GM12872 (cell line): Measurements from ENCODE around the gene GPR107.

Experiments used
- TF ChIP-seq, protein P1 (sequence below): IDR thresholded peaks from 3 replicates; pipeline ENCODE4 v1.5.1; 2011; ENCODE audit warnings: low read depth, mild to moderate bottlenecking, low read length, moderate library complexity; ENCODE audit not compliant: insufficient read depth

GPR107 gene

DNA sequence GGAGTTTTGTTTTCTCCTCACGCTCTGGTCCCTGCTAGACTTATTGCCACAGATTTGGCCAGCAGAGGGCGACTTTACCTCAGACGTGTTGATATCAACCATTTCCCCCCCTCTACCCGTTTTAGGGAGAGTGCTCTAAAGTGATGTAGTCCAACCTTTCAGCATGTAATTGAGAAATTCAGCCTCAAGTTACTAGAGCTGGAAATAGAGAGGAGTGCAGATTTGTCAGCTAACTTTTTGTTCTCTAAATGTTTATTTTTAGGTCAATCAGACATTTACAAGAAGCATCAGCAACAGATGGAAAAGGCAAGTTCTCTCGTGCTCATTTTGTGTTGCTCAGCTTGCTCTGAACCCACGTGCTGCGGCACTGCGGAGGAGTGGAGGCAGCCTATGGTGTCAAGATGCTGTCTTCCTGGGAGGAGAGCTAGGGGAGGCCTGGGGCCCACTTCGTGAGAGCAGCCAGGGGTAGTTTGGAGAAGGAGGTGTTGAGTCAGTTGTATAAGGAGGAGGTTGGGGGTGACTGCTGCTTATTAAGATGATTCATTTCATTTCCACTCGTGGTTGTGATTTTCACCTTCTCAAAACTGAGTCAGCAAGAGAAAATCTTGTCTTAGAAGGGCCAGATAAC is 53.6 kb downstream of the GPR107 start:
- TF ChIP-seq, protein P1, sequence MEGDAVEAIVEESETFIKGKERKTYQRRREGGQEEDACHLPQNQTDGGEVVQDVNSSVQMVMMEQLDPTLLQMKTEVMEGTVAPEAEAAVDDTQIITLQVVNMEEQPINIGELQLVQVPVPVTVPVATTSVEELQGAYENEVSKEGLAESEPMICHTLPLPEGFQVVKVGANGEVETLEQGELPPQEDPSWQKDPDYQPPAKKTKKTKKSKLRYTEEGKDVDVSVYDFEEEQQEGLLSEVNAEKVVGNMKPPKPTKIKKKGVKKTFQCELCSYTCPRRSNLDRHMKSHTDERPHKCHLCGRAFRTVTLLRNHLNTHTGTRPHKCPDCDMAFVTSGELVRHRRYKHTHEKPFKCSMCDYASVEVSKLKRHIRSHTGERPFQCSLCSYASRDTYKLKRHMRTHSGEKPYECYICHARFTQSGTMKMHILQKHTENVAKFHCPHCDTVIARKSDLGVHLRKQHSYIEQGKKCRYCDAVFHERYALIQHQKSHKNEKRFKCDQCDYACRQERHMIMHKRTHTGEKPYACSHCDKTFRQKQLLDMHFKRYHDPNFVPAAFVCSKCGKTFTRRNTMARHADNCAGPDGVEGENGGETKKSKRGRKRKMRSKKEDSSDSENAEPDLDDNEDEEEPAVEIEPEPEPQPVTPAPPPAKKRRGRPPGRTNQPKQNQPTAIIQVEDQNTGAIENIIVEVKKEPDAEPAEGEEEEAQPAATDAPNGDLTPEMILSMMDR: peak; percentile 82

DNA sequence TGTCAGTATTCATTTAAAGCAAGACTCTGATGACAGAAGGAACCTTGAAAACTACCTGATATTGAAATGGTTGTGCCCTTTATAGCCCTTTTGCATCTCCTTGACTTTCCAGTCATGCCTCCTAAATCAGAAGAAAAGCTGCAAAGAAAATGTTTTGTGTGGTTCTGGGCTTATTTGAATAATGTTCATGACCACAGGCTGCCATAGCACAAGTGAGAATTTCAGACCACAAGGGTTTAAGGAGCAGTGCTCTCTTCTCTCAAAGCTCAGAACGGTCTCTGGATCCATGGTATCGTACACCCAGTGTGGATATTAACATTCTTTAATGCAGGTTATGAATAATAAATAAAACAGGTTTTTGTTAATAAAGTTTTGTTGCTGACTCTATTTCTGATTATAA is 54.2 kb downstream of the GPR107 start:
- TF ChIP-seq, protein P1: no peak

DNA sequence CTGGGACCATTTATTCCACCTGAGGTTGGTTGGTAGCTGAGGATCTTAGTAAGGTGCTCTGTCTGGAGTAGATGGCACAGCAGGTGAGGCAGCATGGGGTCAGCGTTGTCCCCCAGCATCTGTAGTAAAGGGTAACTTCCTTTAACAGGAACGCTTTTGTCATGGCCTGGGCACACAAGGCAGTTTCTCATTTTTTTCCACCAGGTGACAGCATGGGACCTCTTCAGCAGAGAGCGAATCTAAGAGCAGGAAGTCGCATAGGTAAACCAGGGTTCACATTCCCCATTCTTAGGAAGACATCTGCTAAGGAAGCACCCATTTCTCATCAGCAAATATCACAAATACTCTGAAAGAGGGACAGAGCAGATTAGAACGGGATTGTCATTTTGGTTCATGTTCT is 56.5 kb downstream of the GPR107 start:
- TF ChIP-seq, protein P1: peak; percentile 16; the same call in 1 of the 3 replicates

DNA sequence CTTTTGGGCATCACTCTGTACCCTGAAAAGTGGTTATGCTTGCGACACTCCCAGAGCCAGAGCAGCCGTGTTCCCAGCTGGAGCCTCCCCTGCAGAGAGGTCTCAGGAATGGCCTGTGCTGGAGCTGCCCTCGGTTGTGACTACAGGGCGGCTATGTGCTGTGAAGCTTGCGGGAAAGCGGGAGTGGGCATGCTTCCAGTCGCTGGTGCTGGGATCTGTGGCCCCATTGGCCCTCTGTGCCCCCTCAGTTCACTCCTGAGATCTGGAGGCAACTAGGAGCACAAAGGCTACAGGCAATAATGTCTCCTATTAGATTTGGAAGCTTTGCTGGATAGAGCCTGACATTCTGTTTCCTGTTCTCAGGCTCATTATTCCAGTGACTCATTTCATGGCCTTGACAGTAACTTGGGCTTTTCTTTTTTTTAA is 56.9 kb downstream of the GPR107 start:
- TF ChIP-seq, protein P1: no peak

DNA sequence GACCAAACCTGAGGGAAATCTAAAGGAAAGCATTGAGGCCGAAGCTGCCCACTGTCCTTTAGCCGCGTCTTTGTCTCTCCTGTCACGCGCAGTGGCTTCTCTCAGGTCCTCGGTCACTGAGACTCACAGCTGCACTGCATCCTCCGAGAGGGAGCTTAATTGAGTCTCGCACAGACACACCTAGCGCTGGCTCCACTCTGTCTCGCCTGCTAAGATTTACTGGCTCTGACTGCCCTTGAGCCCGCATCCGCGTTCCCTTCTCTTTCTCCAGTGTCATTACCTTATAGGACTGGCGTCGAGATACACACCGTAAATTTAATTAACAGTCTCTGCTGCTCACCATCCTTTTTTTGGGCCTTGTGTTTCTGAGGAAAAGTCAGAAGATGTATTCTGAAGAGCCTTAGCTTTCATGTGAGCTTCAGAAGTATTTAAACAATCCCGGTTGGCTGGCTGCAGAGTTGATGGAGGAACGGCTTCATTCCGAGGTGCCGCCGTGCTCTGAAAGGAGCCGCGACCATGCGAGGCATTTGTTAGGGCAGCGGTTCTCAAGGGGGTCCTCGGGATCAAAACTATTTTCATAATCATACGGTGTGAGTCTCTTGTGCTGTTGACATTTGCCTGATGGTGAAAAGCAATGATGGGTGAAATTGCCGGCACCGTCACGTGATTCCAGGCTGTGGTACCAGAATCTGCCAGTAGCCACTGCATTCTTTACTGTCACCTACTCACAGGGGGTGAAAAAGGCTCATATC is 58.3 kb downstream of the GPR107 start:
- TF ChIP-seq, protein P1: no peak

DNA sequence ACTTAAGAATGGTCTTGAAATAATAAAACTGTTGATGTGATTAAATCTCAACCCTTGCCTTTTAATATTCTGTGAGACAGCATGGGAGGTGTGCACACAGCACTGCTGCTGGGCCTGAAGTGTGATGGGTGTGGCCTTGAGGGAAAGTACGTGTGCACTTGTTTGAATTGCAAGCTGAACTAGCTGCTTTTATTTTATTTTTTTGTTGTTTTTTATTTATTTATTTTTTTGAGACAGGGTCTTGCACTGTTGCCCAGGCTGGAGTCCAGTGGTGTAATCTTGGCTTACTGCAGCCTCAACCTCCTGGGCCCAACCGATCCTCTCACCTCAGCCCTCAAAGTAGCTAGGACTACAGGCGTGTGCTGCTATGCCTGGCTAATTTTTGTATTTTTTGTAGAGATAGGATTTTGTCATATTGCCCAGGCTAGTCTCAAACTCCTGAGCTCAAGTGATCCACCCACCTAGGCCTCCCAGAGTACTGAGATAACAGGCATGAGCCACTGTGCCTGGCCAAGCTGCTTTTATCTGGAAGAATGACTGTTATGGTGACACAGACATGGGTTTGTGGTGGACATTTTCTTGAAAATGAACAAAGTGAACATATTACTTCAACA is 58.9 kb downstream of the GPR107 start:
- TF ChIP-seq, protein P1: no peak

DNA sequence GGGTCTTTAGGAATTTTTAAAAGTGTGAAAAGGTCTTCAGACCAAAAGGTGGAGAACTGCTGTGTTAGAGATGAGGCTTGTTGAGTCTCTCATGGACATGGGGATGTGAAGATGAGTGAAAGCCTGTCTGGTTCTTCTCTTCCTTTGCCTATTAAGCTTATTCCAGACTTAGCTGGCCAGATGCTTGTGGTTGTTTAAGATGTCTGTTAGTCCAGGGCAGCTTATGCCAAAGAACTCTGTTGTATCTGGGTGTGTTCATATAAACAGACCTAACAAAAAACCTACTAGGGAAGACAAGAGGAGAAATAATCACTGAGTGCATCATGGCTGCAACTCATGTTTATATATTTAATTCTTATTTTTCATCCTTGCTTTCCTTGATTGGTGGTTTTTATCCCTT is 61.0 kb downstream of the GPR107 start:
- TF ChIP-seq, protein P1: no peak
